ENCODE results near the gene KCNC1.
A peak's percentile ranks its signal among the peaks of the same experiment; 100 is the strongest.

The KCNC1 gene

DNA sequence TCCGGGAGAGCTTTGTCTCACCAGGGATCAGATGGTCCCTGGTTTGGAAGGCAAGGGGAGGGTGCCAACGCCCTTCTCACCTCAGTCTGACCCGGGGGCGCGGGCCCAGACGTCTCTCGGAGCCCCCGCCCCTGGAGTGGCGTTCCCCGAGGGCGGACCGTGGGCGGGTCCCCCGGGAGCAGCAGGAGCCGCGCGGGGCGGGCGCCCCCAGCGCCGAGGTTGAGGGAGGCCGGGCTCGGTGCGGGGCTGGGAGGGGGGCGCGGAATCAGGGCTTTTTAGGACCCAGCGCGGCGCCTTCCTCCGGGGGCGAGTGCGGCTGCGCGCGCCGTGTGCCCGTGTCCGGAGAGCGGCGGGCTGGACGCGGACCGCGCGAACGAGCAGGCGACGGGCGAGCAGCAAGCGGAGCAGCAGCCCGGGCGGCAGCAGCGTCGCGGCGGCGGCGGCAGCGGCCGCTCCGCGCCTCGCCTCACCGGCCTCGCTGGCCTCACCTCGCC lies at the start of gene KCNC1:
Gene KCNC1 (plus strand): TSS at position 364 of the 494 bp plus-strand sequence. CDS start 1,222 bp downstream, outside the sequence.
- DNase-seq = peak; percentile 35

DNA sequence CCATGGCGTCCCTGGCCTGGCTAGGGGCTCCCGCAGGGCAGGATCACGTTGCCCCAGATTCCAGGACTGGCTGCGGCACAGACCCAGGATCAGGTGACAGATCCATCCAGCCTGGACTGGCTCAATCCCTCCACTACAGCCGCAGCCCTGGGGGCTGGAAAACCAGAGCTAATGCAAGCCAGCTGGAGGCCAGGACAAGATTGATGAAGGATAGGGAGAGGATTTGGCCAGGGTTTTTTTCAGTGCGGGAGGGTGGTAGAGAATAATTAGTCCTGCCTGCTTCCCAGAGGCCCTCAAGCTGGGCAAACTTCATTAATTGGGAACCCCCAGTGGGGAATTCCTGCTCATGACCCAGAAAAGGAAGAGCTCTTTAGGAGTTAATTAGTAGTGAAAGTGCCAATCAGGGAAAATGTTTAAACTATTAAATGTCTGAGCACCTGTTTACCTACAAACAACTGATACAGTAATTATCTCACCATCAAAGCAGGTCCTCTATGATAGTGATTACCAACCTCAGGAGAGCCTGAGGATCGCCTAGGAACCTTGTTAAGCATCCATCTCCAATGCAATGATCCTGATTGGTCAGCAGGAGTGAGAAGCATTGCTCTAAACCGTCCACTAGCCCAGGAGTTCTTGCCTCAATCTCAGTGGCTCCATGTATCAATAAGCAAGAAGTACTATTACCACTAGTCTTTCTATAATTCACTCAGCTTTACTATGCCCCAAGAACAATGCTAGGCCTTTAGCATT lies 48.2 kb upstream of the KCNC1 start:
- DNase-seq = no peak

DNA sequence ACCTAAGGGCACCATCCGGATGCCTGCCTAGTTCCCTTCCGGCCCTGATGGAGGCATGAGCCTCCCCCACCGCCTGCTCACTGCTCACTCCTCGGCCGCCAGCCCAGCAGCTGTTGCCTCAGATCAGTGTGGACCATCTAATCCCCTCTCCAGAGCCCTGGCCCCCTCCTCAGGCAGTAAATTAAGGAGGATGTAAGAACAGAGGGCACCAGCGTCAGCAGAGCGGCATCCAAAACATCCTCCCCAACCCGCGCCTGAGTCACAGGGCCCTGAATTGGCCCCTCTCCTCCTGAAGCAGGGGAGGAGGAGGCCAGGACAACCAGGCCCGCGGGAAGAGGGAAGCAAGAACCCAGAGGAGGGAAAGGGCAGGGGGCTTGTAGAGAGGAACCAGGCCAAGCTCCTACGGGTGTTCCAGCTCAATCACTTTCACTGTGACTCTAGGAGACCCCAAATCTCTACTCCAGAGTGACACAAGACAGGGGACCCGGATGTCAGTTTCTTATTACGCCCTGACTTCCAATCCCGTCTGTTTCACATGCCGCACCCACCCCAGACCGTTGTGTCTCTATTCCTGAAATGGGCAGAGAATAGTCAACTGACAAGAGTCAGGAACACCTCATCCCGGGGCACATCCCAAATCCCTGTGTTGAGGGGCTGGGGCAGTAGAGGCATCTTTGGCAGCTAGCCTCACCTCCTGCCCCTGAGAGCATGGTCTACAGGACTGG lies 46.5 kb upstream of the KCNC1 start:
- no peak for DNase-seq

DNA sequence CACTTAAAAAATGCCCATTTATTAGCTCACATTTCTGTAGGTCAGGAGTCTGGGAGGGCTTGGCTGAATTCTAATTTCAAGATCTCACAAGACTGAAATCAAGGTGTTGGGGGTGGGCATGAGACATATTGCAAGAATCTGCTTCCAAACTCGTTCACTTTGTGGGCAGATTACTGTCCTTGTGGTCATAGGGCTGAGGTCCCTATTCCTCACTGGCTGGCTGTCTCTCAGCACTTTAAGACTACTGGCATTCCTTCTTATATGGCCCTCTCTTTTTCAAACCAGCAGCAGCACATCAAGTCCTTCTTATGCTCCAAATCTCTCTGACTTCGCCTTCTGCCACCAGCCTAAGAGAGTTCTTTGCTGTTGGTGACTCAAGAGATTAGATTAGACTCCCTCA lies 43.0 kb upstream of the KCNC1 start:
- DNase-seq = no peak

DNA sequence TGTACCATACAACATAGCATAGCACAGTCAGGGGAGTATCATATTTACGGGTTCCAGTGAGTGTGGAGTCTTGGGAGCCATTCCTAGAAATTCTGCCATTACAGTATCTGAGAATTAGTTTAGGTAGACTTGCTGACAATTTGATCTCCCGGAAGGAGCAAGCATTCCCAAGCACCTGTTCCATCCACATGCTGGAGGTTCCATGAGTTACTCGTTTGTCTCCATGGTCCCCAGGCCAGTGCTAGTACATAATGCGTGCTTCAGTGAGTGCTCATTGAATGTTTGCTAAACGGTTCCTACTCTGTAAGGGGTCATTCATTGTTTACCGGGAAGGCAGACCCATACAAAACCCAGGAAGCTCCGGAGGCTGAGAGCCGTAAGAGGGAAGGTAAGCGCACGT lies 42.6 kb upstream of the KCNC1 start:
- DNase-seq = no peak

DNA sequence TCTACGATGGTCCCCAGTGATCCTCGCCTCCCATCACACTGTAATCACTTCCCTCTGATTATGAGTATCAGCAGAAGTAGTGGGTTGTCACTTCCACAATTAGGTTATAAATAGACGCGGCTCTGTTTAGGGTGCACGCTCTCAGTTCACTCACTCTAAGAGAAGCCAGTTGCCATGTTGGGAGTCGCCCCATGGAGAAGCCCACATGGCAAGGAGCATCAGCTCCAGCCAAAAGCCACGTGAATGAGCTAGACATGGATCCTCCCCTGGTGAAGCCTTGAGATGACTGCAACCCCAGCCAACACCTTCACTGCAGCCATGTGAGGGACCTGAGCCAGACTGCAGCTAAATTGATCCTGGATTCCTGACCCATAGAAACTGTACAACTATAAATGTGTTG lies 41.6 kb upstream of the KCNC1 start:
- DNase-seq = no peak

DNA sequence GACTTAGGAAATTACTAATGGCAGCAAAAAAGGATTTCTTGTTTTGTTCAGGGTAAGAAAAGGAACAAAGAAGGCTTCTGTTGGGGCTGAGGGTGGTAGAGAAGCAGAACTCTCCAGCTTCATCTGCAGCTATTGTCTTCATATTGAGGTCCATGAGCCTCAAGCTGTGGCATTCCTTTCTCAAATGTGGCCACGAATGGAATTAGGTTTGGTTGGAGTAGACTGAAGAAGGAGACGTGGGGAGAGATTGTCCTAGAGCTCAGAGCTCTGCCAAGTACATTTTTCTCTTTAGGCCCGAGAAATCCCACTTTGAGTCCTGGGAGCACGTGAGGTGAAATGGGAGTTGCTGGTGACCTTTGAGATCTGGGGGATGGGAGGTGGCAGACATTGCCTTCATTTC lies 41.0 kb upstream of the KCNC1 start:
- no peak for DNase-seq

DNA sequence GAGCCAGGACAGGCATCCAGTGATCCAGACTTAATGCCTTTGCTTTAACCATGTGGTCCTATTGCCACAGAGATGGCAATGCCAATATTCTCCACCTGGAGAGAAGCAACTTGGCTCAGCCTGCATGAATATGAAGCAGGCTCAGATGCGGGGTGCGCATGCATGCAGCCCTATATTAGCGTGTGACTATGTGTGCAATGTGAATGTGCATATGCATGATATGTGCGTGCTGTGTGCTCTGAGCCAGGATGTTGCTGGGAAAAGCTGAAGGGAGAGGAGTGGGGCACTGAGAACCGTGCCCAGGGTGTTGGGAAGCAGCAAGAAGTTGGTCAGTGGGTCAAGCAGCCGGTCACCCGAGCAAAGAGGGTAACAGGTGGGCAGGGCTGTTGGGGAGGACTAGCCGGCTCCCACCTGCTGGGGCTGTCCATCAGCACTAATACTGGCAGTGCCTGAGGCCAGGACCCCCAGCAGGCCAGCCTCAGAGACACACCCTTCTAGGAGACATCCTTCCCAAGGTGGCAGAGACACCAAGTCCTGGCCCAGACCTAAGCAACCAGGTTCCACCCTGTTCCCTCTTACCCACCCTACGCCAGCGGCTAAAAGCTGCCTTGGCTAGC lies 40.0 kb upstream of the KCNC1 start:
- DNase-seq = no peak

DNA sequence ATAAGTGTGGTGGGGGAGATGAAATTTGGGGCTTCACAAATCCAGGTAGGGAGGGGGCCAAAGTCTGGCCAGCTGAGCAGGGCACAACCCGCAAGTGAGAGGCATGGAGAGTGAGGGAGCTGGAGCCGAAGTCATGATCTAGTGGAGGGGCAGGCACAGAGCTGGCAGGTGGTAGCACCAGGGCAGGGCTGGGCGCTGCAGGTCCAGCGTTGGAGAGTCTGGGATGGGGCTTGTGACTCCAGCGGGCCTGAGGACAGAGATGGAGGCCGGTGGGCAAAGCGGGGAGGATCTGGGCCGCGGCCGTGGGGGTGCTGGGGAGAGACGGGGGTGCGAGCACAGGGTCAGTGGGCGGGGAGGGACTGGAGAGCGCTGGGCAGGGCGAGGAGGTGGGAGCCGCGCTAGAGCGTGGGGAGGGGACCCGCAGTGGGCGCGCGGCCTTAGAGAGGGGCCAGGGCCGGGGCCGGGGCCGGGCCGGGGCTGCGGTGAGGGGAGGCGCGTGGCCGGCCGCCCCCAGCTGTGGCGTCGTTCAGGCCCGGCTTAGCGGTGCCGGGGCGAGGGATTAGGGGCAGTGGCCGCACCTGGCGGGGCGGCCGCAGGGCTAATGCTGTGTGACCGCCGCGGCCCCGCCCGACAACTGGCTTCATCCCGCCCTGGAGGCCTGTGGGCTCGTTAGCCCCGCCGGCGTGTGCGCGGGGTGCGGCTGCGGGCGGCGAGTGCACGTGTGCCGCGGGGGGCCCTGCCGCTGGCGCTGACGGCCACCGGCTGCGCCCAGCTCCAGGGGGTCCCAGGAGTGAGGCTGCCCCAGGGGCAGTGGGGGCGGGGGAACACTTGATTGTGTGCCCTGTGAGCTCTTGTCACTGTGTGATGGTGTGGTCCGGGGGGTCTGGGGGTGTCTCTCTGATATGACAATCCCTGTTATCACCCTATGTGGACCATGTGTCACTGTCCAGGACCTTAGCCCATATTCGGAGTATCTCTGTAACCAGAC lies 38.8 kb upstream of the KCNC1 start:
- DNase-seq = no peak

DNA sequence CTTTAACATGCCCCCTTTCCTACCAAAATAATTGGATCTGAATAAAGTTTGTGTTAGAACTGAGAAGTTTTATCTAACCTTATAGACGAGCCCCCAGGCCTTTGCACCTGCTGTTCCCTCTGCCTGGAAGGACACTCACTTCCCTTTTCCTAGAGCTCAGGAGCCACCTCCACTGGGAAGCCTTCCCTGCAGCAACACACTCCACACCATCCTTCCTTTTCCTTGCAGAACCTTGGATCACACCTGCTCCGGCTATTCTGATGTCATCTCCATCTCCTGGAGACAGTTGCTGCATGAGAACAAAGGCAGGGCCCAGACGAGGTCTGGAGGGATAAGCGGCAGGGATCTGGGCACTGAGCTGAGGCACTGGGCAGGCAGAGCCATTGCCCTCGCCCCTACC lies 37.8 kb upstream of the KCNC1 start:
- no peak for DNase-seq

DNA sequence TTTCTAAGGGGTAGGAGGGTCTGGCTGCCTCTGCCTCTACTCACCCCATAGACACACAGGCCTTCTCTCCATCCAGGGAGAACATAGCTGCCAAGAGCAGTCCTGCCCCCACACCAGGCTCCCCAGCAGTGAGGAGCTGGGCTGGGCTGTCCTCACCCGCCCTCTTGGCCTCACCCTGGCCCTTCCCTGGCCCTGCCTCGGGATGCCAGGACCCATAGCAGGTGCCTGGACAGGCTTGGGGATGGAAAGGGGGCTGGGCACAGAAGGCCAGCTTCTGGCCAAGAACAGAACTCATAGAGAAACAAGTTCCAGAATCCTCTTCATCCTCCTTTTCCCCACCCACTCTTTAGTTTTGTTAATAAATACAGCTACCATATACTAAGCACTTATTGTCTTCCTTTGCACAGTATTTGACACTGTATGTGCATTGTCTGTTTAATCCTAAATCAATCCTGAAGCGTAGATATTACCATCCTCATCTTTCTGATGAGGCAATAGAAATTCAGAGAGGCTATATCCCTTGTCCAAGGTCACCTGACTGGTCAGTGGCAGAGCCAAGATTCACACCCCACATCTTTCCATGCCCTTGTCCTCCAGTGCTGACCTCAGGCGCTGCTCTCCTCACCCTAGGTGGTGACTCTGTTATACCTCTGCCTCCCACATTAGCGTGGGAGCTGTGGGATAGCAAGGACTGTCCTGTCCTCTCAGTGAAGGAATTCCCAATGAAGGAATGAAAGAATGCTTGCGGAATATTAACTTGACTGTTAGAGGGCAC lies 37.2 kb upstream of the KCNC1 start:
- DNase-seq = no peak

DNA sequence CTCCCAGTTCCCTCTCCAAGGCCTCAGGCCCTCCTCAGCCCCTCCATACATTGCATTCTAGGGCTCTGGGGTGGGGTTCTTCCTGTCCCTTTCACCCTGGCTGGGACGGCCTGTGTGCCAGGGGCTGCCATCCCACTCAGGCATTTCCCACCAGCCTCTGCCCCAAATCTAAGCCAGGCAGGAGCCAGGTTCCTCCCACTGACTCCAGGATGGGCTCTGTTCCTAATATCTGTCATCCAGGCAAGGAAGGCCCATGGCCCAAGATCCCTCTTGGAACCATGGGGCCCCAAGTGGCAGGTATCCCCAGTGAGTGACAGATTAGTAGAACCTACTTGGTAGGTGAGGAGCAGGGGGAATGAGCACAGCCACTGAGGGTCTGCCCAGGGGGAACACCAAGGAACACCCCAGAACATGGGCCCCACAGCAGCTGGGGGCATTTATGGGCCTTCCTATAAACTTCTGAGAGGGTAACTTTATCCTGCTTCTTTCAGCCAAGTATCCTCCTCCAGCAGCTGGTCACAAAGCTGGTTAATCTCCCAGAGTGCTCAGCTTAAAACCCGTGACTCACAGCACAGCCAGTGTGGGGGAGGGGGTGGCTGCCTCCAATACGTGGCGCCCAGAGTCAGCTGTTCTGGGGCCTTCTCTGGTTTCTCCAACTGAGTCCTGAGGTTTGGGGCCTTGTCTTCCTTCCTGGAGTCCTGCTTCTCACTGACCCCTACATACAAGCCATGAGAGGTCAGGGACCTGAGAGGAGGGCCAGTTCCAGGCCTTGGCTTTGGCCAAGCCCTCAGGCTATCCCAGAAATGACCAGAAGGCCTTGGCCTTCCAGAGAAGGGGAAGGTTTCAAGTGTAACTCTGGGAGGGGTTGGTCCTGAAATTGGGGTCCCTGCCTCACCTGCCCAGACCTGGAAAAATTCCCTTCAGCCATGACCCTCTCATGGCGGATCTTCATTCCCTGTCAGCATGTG lies 35.1 kb upstream of the KCNC1 start:
- no peak for DNase-seq

DNA sequence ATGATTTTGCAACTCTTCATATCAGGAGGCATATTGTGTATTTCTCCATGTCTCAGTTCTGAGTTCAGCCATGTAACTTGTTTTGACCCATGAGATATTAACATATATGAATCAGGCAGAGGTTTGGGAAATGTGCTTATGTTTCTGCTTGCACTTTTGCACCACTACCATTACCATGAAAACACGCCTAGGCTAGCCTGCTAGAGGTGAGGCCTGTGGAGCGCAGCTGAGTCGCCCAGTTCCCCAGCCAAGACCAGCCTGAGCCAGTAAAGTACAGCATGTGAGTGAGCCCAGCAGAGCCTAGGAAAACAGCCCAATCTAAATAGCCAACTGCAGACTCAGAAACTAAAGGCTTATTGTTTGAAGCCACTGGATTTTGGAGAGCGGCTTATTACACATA lies 33.6 kb upstream of the KCNC1 start:
- no peak for DNase-seq

DNA sequence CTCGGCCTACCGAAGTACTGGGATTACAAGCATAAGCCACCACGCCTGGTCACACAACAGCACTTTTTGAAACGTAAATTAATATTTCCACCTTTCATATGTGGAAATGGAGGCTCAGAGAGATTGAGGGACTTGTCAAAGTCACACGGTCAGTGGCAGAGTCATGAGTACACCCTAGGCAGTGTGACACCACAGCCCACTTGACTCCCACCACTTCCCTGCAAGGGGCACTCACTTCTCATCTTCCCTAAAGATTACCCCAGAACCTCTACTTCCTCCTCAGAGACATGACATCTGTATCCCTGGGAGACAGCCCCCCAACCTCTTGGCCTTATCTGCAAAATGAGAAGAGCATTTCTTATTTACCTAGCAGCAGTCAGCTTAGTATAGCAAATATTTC lies 31.7 kb upstream of the KCNC1 start:
- DNase-seq = no peak

DNA sequence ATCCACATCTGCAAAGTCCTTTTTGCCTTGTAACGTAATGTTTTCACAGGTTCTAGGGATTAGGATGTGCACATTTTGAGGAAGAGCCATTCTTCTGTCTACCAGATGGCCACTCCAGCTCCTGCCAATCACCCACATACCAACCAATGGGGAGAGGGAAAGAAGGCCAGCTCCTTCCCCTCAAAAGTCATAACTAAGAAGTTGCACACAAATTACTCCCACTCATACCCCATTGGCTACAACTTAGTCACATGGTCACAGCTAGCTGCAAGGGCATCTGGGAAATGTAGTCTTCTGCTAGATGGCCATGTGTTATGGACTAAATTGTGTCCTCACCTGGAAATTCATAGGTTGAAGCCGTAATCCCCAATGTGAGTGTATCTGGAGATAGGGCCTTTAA lies 30.6 kb upstream of the KCNC1 start:
- DNase-seq = peak; percentile 37

DNA sequence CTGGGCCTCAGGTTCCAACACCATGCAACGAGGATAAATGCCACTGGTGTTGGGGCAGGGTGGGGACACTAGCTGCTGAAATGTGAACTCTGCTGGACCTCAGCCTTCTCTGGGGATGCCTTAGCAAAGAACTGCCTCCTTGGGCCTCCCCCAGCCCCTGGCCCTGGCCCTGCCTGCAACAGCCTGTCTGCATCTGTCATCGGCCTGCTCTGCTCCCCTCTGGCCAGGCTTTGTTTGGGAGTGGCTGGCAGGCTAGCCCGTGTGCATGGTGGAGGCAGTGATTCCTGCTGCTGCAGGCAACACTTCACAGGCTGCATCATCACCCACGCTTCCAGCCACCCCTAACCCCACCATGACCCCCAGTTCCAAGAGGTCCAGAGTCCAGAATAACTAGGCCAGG lies 26.8 kb upstream of the KCNC1 start:
- no peak for DNase-seq

DNA sequence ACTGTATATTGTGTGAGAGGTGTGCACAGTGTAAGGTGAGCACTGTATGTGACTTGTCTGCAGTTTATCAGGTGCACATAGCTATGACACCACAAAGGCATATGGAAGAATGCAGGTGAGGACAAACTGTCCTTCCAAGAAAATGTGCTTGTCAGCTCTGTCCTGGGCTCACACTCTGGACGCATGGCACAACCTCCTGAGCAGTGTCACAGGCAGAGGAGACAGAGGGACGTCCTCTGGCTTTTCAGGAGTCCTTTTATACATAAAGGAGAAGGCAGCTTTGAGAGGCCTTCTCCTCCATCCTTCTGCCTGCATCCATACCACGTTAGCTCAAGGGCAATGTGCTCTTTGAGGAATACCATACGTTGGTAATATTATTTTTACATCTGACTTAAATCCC lies 22.7 kb upstream of the KCNC1 start:
- DNase-seq = no peak

DNA sequence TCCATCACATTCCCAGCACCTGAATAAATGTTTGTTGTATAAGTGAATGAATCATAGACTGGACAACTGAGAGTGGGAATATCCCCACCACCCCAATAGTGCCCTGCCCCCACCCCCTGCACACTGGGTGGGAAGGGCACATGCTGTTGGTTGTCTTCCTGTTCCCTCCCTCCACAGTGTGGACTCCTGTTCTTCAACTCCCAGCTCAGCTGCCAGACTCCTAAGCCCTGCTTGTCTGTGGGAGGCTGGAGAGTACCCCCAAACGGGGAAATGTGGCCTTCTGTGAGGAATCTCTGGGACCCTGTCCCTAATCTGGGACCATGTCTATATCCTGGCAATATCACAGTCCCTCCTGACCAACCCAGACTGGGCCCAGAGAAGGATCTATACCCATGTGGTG lies 20.7 kb upstream of the KCNC1 start:
- no peak for DNase-seq

DNA sequence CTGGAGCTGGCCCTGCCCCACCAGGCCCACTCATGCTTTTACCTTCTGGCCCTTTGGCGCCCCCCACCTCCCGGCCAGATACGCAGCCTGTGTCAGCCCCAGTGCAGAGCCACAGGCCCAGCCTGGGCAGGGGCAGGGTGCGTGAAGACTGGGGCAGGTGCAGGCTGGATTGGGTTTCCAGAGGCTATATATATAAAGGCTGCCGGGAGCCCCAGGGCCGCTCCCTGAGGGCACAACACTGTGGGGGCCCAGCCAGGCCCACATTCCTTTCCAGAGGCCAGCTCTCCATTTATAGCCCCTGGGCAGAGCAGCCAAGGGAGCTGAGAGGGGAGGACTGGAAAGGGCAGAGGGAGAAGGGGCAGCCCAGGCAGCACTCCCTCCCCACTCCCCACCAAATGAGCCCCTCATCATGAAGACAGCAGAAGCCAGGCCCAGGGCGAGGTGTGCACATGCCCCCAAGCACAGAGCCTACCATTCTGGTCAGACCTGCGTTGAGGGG lies 20.2 kb upstream of the KCNC1 start:
- DNase-seq = no peak

DNA sequence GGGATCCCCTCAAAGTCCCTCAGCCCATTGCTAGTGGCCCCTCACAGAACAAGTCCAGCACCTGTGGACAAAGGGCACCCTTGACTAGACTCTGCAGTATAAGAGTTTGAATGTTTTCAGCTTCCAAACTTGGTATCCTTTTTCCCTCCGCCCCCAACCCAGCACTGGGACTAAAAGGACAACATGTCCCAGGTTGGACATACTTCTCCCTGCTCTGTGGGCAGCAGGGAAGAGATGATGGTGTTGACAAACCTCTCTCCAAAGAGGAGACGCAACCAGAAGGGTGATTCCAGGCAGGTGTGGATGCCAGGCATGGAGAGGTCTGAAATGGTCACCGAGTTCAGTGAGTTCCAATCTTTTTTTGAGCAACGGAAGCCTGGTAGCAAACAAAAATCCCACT lies 19.7 kb upstream of the KCNC1 start:
- no peak for DNase-seq

DNA sequence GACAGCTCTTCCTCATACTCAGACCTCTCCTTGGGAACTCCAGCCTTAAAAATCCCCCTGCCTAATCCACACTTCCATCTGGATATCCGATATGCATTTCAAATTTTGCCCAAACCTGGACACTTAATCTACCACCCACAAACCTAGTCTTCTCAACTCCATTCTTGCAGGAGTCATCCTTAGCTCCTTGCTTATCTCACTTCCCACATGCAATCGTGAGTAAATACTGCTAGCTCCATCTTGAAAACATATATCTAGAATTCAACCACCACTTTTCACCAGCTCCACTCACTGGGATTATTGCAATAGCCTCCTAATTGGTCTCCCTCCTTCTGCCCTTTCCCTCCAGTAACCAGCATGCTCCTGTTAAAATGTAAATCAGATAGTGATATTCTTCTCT lies 17.8 kb upstream of the KCNC1 start:
- no peak for DNase-seq

All from hematopoietic multipotent progenitor cell treated with erythropoietin and hydrocortisone succinate and interleukin-3 and kit ligand, for 4 days (in vitro differentiated cells).